Measurements from ENCODE around the gene MINAR2. TPM values are rescaled to one million over a fixed set of nuclear protein-coding genes. Genes with fewer than 3 reads are reported as not detected.
A peak's percentile ranks its signal among the peaks of the same experiment; 100 is the strongest.

The MINAR2 gene
- total RNA-seq, 1 experiment from 2014 or later = not detected

DNA sequence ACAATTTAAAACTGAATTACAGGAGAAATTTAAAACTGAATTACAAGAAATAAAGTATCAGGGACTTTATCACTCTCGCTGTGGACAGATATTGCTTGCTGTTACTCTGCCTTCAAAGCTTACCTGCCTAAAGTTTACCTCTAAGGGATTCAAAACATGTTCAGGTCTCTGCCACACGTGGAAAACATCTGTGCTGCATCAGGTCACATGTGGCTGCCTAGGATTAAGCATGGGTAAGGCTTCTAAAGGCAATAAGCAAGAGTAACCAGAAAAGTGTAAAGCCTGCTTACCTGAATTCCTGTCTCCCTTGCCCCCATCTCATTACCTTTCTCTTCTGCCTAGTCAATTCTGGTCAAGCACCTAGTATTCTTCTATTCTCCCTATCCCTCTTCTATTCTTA lies 18.9 kb downstream of the MINAR2 start:
- H3K27me3 Mint-ChIP-seq (ENCODE audit: insufficient read depth, unreplicated experiment) = no peaks in the 10 kb centered on the region
- intact Hi-C loops (cut with micrococcal nuclease; ENCODE audit: unreplicated experiment) = loop anchor here (10.0 kb wide), 1 partner anchor 1552 kb away; no protein-coding TSS in a partner anchor
- CTCF ChIA-PET = no interaction called here
- no peak overlapping the region for H3K4me3 Mint-ChIP-seq (ENCODE audit: unreplicated experiment)
- POLR2A ChIA-PET = no interaction called here
- H3K36me3 ChIP-seq (ENCODE audit: control insufficient read depth, insufficient read depth, low read length) = no peaks in the 10 kb centered on the region
- DNase-seq = no peak
- BruUV-seq (replicated peaks) = no TSS peak
- H3K4me1 Mint-ChIP-seq (ENCODE audit: low read depth, unreplicated experiment) = no peaks in the 10 kb centered on the region
- no peaks in the 10 kb centered on the region for H3K9me3 ChIP-seq
- no peak overlapping the region for H3K27ac Mint-ChIP-seq (ENCODE audit: unreplicated experiment)
- no peak overlapping the region for H3K4me3 ChIP-seq (ENCODE audit: low read depth, low read length)
- no peaks in the 10 kb centered on the region for H3K9me3 Mint-ChIP-seq (ENCODE audit: unreplicated experiment)
- H3K27me3 ChIP-seq (replicated peaks; ENCODE audit: control insufficient read depth, insufficient read depth, low read length) = no peaks in the 10 kb centered on the region
- H3K4me1 ChIP-seq = no peaks in the 10 kb centered on the region; the same call in 1 of the 2 replicates
- no peaks in the 10 kb centered on the region for H3K36me3 Mint-ChIP-seq (ENCODE audit: insufficient read depth, unreplicated experiment)
- TF ChIP-seq CTCF (IDR thresholded peaks at IDR 0.05; ENCODE audit: insufficient read depth in 1 of 2, low read depth in 1 of 2, low read length in 1 of 2, severe bottlenecking in 1 of 2, unreplicated experiment in 1 of 2) = no peak

DNA sequence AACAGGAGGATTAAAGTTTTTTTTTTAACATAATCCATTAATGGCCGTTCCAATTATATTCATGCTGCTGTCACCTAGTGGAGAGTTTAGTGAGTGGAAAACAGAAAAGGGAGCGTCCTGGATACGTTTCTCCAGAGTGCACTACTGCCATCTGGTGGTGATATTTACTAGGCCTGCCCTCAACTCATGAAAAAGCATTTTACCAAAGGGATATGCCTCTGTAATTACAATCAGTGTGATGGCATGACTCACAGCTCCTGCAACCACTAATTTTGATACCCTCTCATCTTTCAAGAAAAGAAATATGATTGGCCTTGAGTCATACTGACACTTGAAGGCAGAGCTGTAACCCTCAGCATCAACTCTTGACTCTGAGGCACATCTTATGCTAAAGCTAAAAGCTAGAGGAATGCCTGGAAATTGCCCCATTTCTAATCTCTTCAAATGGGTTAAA lies 20.1 kb downstream of the MINAR2 start:
- Mint-ChIP-seq H3K4me1 (ENCODE audit: low read depth, unreplicated experiment) (no peaks in the 10 kb centered on the region), H3K36me3 (ENCODE audit: insufficient read depth, unreplicated experiment) (no peaks in the 10 kb centered on the region), H3K4me3 (ENCODE audit: unreplicated experiment) (no peak overlapping the region), H3K9me3 (ENCODE audit: unreplicated experiment) (no peaks in the 10 kb centered on the region), H3K27me3 (ENCODE audit: insufficient read depth, unreplicated experiment) (no peaks in the 10 kb centered on the region), H3K27ac (ENCODE audit: unreplicated experiment) (no peak overlapping the region)
- DNase-seq = peak; percentile 76 to 83
- TF ChIP-seq CTCF (IDR thresholded peaks at IDR 0.05; ENCODE audit: insufficient read depth in 1 of 2, low read depth in 1 of 2, low read length in 1 of 2, severe bottlenecking in 1 of 2, unreplicated experiment in 1 of 2) = peak; percentile 95 to 96
- intact Hi-C loops (cut with micrococcal nuclease; ENCODE audit: unreplicated experiment) = loop anchor here (1.0 to 10.0 kb wide), 8 partner anchors 72 to 1553 kb away; no protein-coding TSS in a partner anchor
- POLR2A ChIA-PET = no interaction called here
- BruUV-seq (replicated peaks) = no TSS peak
- H3K36me3 ChIP-seq (ENCODE audit: control insufficient read depth, insufficient read depth, low read length) = no peaks in the 10 kb centered on the region
- H3K27me3 ChIP-seq (replicated peaks; ENCODE audit: control insufficient read depth, insufficient read depth, low read length) = no peaks in the 10 kb centered on the region
- CTCF ChIA-PET = no interaction called here
- H3K4me1 ChIP-seq = no peaks in the 10 kb centered on the region; the same call in 1 of the 2 replicates
- no peak overlapping the region for H3K4me3 ChIP-seq (ENCODE audit: low read depth, low read length)
- H3K9me3 ChIP-seq = no peaks in the 10 kb centered on the region

GRCh38 chr5:129768735-129769134 lies 20.8 kb downstream of the MINAR2 start:
- no peak for DNase-seq
- Mint-ChIP-seq H3K27ac (ENCODE audit: unreplicated experiment) (no peak overlapping the region), H3K27me3 (ENCODE audit: insufficient read depth, unreplicated experiment) (peaks cover 2% of the 10 kb centered on the region), H3K4me1 (ENCODE audit: low read depth, unreplicated experiment) (no peaks in the 10 kb centered on the region), H3K9me3 (ENCODE audit: unreplicated experiment) (no peaks in the 10 kb centered on the region), H3K36me3 (ENCODE audit: insufficient read depth, unreplicated experiment) (no peaks in the 10 kb centered on the region), H3K4me3 (ENCODE audit: unreplicated experiment) (no peak overlapping the region)
- no peaks in the 10 kb centered on the region for H3K9me3 ChIP-seq
- no peaks in the 10 kb centered on the region for H3K36me3 ChIP-seq (ENCODE audit: control insufficient read depth, insufficient read depth, low read length)
- H3K4me1 ChIP-seq = no peaks in the 10 kb centered on the region; the same call in 1 of the 2 replicates
- no peak overlapping the region for H3K4me3 ChIP-seq (ENCODE audit: low read depth, low read length)
- ChIA-PET POLR2A (no interaction called here), CTCF (no interaction called here)
- no peak for TF ChIP-seq CTCF (IDR thresholded peaks at IDR 0.05; ENCODE audit: insufficient read depth in 1 of 2, low read depth in 1 of 2, low read length in 1 of 2, severe bottlenecking in 1 of 2, unreplicated experiment in 1 of 2)
- no peaks in the 10 kb centered on the region for H3K27me3 ChIP-seq (replicated peaks; ENCODE audit: control insufficient read depth, insufficient read depth, low read length)
- intact Hi-C loops (cut with micrococcal nuclease; ENCODE audit: unreplicated experiment) = loop anchor here (1.0 to 10.0 kb wide), 8 partner anchors 72 to 1554 kb away; no protein-coding TSS in a partner anchor
- no TSS peak for BruUV-seq (replicated peaks)
